HL-60 (cell line): ENCODE measurements around the gene CSNK1G1.

Source experiments
- DNase-seq, 2 experiments: peaks; one replicate each; pipeline ENCODE4 v3.0.0-alpha.2; 2010 to 2020; ENCODE audit warnings: low read depth in 1 of 2, low spot score in 1 of 2
- H3K27ac ChIP-seq: fragments of 250-450 bp; sonication (Bioruptor Pico); replicated peaks from 2 replicates; pipeline ENCODE4 v1.5.1; 2020; ENCODE audit warnings: mild to moderate bottlenecking, moderate library complexity
- H3K27me3 ChIP-seq: fragments of 250-450 bp; sonication (Bioruptor Pico); 2 replicates; pipeline ENCODE4 v1.5.1; 2021; ENCODE audit warnings: mild to moderate bottlenecking, moderate library complexity; ENCODE audit not compliant: insufficient read depth, poor library complexity, severe bottlenecking
- H3K4me3 ChIP-seq: replicated peaks from 2 replicates; pipeline ENCODE4 v1.5.1; 2011; ENCODE audit warnings: mild to moderate bottlenecking, control low read depth, low read length; ENCODE audit not compliant: insufficient read depth
- CTCF ChIP-seq: IDR thresholded peaks from one replicate; pipeline ENCODE4 v1.5.1; 2011; ENCODE audit warnings: low read length, control low read depth, inconsistent platforms; ENCODE audit not compliant: insufficient read depth
- GABPA ChIP-seq: IDR thresholded peaks from 2 replicates; pipeline ENCODE4 v1.6.1; 2012; ENCODE audit warnings: low read depth
- POLR2AphosphoS5 ChIP-seq: IDR thresholded peaks from 2 replicates; pipeline ENCODE4 v1.6.1; 2012; ENCODE audit warnings: low read depth
- REST ChIP-seq: IDR thresholded peaks from 2 replicates; pipeline ENCODE4 v1.6.1; 2012; ENCODE audit warnings: low read depth; ENCODE audit not compliant: insufficient replicate concordance
- SPI1 ChIP-seq: IDR thresholded peaks from 2 replicates; pipeline ENCODE4 v1.6.1; 2012; ENCODE audit warnings: low read depth, mild to moderate bottlenecking, borderline replicate concordance

The CSNK1G1 gene

GRCh38 chr15:64284042-64284441 lies 71.9 kb downstream of the CSNK1G1 start:
- no peak overlapping the region for H3K27ac ChIP-seq
- TF ChIP-seq CTCF = no peak
- TF ChIP-seq POLR2AphosphoS5 = no peak
- TF ChIP-seq REST = no peak
- no peak for TF ChIP-seq SPI1
- TF ChIP-seq GABPA = no peak
- peak; percentile 18 to 34 for DNase-seq
- no peaks in the 10 kb centered on the region for H3K27me3 ChIP-seq
- no peak overlapping the region for H3K4me3 ChIP-seq

- no peak for DNase-seq
- TF ChIP-seq CTCF (no peak), SPI1 (no peak), GABPA (no peak), POLR2AphosphoS5 (no peak), REST (no peak)
Observed at GRCh38 chr15:64282701-64283100, 73.3 kb downstream of the CSNK1G1 start.

GRCh38 chr15:64279131-64279530 lies 76.8 kb downstream of the CSNK1G1 start:
- TF ChIP-seq GABPA (no peak), SPI1 (no peak), REST (no peak)
- DNase-seq = no peak

More at GRCh38 chr15:64282701-64283100, 73.3 kb downstream of the CSNK1G1 start:
- Histone ChIP-seq H3K27me3 (no peaks in the 10 kb centered on the region), H3K27ac (no peak overlapping the region), H3K4me3 (no peak overlapping the region)

GRCh38 chr15:64275934-64276333 lies 80.0 kb downstream of the CSNK1G1 start:
- TF ChIP-seq REST (no peak), GABPA (no peak), POLR2AphosphoS5 (no peak), CTCF (no peak), SPI1 (no peak)
- no peak overlapping the region for H3K27ac ChIP-seq
- H3K27me3 ChIP-seq = no peaks in the 10 kb centered on the region
- DNase-seq = no peak
- no peak overlapping the region for H3K4me3 ChIP-seq

More at GRCh38 chr15:64279131-64279530, 76.8 kb downstream of the CSNK1G1 start:
- Histone ChIP-seq H3K27ac (no peak overlapping the region), H3K27me3 (no peaks in the 10 kb centered on the region), H3K4me3 (no peak overlapping the region)
